HepG2 (cell line): ENCODE measurements around the gene C1QTNF1. TPM values are rescaled to one million over a fixed set of nuclear protein-coding genes. Genes with fewer than 3 reads are reported as not detected.

ENCODE experiments used
- ATAC-seq: fragments of 200-7000 bp; cut with Tn5 transposase; 3 replicates; pipeline ENCODE4 v1.9.1; 2020; ENCODE audit warnings: mild to moderate bottlenecking, moderate library complexity
- BruUV-seq: library from RNA; stranded (reverse); fragments of 400-500 nt; replicated peaks from 2 replicates; lab custom pipeline; 2021; lab: Mats Ljungman, UMichigan
- CTCF ChIA-PET: fragments of 300-600 bp; formaldehyde crosslinking; extraction: SDS; loops from one replicate; lab custom pipeline; 2021; ENCODE audit warnings: low total read pairs, inconsistent platforms, low intra/inter-chr PET ratio; lab: Yijun Ruan, JAX
- POLR2A ChIA-PET: fragments of 350-600 bp; sonication (Branson Sonifier 250); formaldehyde crosslinking; loops from one replicate; lab custom pipeline; 2020; ENCODE audit warnings: antibody characterized with exemption, inconsistent platforms; lab: Yijun Ruan, JAX
- DNase-seq: peaks from one replicate; pipeline ENCODE4 v3.0.0-alpha.2; 2015; ENCODE audit warnings: low spot score
- FAIRE-seq: peaks from 3 replicates; lab custom pipeline; 2011; peaks lifted over from hg19 to GRCh38; lab: Jason Lieb, UNC
- H2AFZ ChIP-seq: one replicate; pipeline ENCODE4 v1.6.1; 2011; ENCODE audit warnings: low read length, inconsistent platforms
- H3K27ac ChIP-seq: fragments of 300-600 bp; 3 replicates; pipeline ENCODE4 v1.8.0; 2011; ENCODE audit warnings: mixed run types, mild to moderate bottlenecking, mixed read lengths, low read length, inconsistent platforms; ENCODE audit not compliant: insufficient read depth; ENCODE audit errors: extremely low read length
- H3K27me3 ChIP-seq, 2 experiments: fragments of 200-600 bp in 1 of 2; 2 replicates in 1 of 2; 3 replicates in 1 of 2; pipeline versions ENCODE4 v1.6.0 to v1.8.0; 2011; ENCODE audit warnings: low read length in 2 of 2, mild to moderate bottlenecking in 2 of 2, moderate library complexity in 2 of 2, inconsistent platforms in 1 of 2; ENCODE audit not compliant: insufficient read depth in 2 of 2, control insufficient read depth in 1 of 2
- H3K36me3 ChIP-seq, 2 experiments: fragments of 200-600 bp in 1 of 2; replicated peaks in 1 of 2; 2 replicates in 1 of 2; 3 replicates in 1 of 2; pipeline versions ENCODE4 v1.5.1 to v1.8.0; 2011; ENCODE audit warnings: low read length in 2 of 2, inconsistent platforms in 1 of 2; ENCODE audit not compliant: insufficient read depth in 2 of 2, control insufficient read depth in 1 of 2
- H3K4me1 ChIP-seq: 2 replicates; pipeline ENCODE4 v1.5.1; 2012; ENCODE audit warnings: low read length, inconsistent platforms; ENCODE audit not compliant: insufficient read depth
- H3K4me2 ChIP-seq: 2 replicates; pipeline ENCODE4 v1.6.0; 2011; ENCODE audit warnings: low read depth, low read length, inconsistent platforms
- H3K4me3 ChIP-seq, 3 experiments: fragments of 200-600 bp in 1 of 3; sonication (generic), shearing (Covaris generic) in 1 of 3; replicated peaks in 1 of 3; 2 replicates each; pipeline ENCODE4 v1.5.1; 2011 to 2016; ENCODE audit warnings: low read length in 3 of 3, inconsistent platforms in 2 of 3, low read depth in 2 of 3, mild to moderate bottlenecking in 2 of 3, control low read depth in 1 of 3, mixed read lengths in 1 of 3; ENCODE audit not compliant: insufficient read depth in 1 of 3
- H3K79me2 ChIP-seq: one replicate; pipeline ENCODE4 v1.6.1; 2011; ENCODE audit warnings: low read length, inconsistent platforms; ENCODE audit not compliant: insufficient read depth
- H3K9ac ChIP-seq: 2 replicates; pipeline ENCODE4 v1.6.0; 2011; ENCODE audit warnings: mild to moderate bottlenecking, low read depth, low read length, inconsistent platforms; ENCODE audit not compliant: insufficient read depth
- H3K9me3 ChIP-seq: 2 replicates; pipeline ENCODE4 v1.5.1; 2012; ENCODE audit warnings: mild to moderate bottlenecking, low read length
- H4K20me1 ChIP-seq: 2 replicates; pipeline ENCODE4 v1.6.0; 2011; ENCODE audit warnings: inconsistent platforms, mild to moderate bottlenecking, low read length, moderate library complexity; ENCODE audit not compliant: insufficient read depth
- GABPA ChIP-seq, 2 experiments: IDR thresholded peaks; 2 replicates each; pipeline ENCODE4 v1.6.1; 2011 to 2016; ENCODE audit warnings: low read depth in 2 of 2, low read length in 1 of 2, missing biosample characterization in 1 of 2, missing genetic modification characterization in 1 of 2
- HMGA1 ChIP-seq: sonication (generic); formaldehyde crosslinking; conservative IDR thresholded peaks from 2 replicates; pipeline ENCODE4 v1.4.0; 2020; ENCODE audit warnings: missing genetic modification reagents
- HNF4A ChIP-seq: sonication (generic); formaldehyde crosslinking; IDR thresholded peaks from 2 replicates; pipeline ENCODE4 v1.4.0; 2020; ENCODE audit warnings: missing genetic modification reagents
- JUNB ChIP-seq: sonication (generic); formaldehyde crosslinking; IDR thresholded peaks from 2 replicates; pipeline ENCODE4 v1.8.0; 2022; ENCODE audit warnings: missing genetic modification reagents, mild to moderate bottlenecking, borderline replicate concordance
- SNAI1 ChIP-seq: sonication (generic); formaldehyde crosslinking; IDR thresholded peaks from 2 replicates; pipeline ENCODE4 v1.5.0; 2020; ENCODE audit warnings: mild to moderate bottlenecking, missing genetic modification reagents, borderline replicate concordance
- ZNF549 ChIP-seq: sonication (generic); formaldehyde crosslinking; IDR thresholded peaks from 2 replicates; pipeline ENCODE4 v1.5.0; 2020; ENCODE audit warnings: missing genetic modification reagents
- WGBS: methylation state at CpG from one replicate; pipeline ENCODE4 v1.1.6; 2017; ENCODE audit warnings: low lambda C conversion rate; 5-methylcytosine and 5-hydroxymethylcytosine counted together
- in situ Hi-C: cut with HindIII; loops from 2 replicates; pipeline ENCODE4 v1.10.0; 2017; ENCODE audit warnings: low pct_unique_long_range_greater_than_20kb; ENCODE audit not compliant: extremely low pct_ligation_motif_present
- intact Hi-C: fragments of 100-400 bp; cut with micrococcal nuclease; formaldehyde crosslinking; loops from one replicate; pipeline ENCODE4 v1.10.0; 2022; ENCODE audit not compliant: unreplicated experiment
- polyA plus RNA-seq, 8 experiments: library from polyadenylated mRNA; depleted of rRNA in 3 of 8; stranded (reverse) in 7 of 8; unstranded in 1 of 8; fragments of >200 nt; fragmentation: Illumina TruSeq in 4 of 8; extraction: Trizol in 4 of 8; gene quantifications; 2 replicates each; pipeline versions ENCODE4 v1.2.1 to v1.2.3, GENCODE V29; 2011 to 2016; ENCODE audit warnings: low read depth in 4 of 8, missing spikeins in 1 of 8, mixed read lengths in 1 of 8; ENCODE audit not compliant: insufficient read depth in 1 of 8
- total RNA-seq, 5 experiments: library from RNA; depleted of rRNA; stranded (reverse); fragments of >200 nt; fragmentation: Illumina TruSeq; extraction: Trizol; gene quantifications; 2 replicates each; pipeline ENCODE4 v1.2.3, GENCODE V29; 2016; ENCODE audit warnings: low read depth in 1 of 5

Gene C1QTNF1
- total and polyA plus RNA-seq, 2 of the 13 experiments (the other 11 are each of a cell fraction or from before 2014, with no cell fraction given): 0.18 to 0.86 TPM

DNA sequence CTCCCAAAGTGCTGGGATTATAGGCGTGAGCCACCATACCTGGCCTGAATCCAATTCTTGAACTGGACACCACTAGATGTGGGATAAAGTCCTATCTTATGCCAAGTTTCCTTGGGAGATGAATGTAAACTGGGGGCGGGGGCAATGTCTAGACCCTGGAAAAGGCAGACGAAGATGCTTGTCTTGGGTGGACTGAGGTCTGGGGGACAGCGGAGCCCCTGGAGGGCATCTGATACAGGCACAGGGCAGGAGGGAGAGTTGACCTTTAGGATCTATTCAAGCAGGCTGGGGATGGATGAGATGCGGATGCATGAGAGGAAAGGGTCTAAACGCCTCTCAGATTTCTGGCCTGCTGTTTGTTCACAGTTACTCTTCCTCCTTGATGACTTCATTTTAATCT, 11.7 kb downstream of the C1QTNF1 start:
- Histone ChIP-seq H4K20me1 (no peaks in the 10 kb centered on the region), H3K27ac (no peak overlapping the region), H2AFZ (no peak overlapping the region), H3K36me3 (no peaks in the 10 kb centered on the region), H3K4me3 (no peak overlapping the region), H3K9me3 (no peaks in the 10 kb centered on the region), H3K27me3 (peaks cover 10 to 49% of the 10 kb centered on the region in 2 experiments; a peak in 4 of 5 replicates), H3K9ac (no peak overlapping the region), H3K4me1 (peaks cover 22% of the 10 kb centered on the region), H3K4me2 (no peak overlapping the region), H3K79me2 (no peaks in the 10 kb centered on the region)
- POLR2A ChIA-PET: interaction anchor here (8.8 kb wide), 1 partner anchor 9 kb away, joined by 127 read pairs; no protein-coding TSS in a partner anchor
- no peak for FAIRE-seq
- BruUV-seq: no TSS peak
- intact Hi-C loops (no loop called here), in situ Hi-C loops (no loop called here)
- 66% methylated on average over 6 of the region's 6 CpGs for WGBS
- CTCF ChIA-PET: no interaction called here
- ATAC-seq: no peak
- no peak for TF ChIP-seq JUNB (CRISPR knock-in tag)
- DNase-seq: no peak

DNA sequence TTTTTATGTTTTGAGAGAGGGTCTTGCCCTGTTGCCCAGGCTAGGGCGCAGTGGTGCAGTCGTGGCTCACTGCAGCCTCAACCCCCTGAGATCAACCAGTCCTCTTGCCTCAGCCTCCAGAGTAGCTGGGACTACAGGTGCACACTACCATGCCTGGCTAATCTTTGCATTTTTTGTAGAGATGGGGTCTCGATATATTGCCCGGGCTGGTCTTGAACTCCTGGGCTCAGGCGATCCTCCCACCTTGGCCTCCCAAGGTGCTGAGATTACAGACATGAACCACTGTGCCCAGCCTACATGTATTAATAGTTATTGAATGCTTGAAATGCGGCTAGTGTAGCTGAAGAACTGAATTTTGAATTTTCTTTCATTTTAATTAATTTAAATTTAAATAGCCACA, 12.2 kb downstream of the C1QTNF1 start:
- peaks cover 21% of the 10 kb centered on the region for H3K4me1 ChIP-seq
- no peak overlapping the region for H3K4me2 ChIP-seq
- H3K79me2 ChIP-seq: no peaks in the 10 kb centered on the region
- H3K36me3 ChIP-seq: no peaks in the 10 kb centered on the region
- no peaks in the 10 kb centered on the region for H4K20me1 ChIP-seq
- no peak for DNase-seq
- H3K9ac ChIP-seq: no peak overlapping the region
- FAIRE-seq: no peak
- WGBS: 63% methylated on average over 6 of the region's 6 CpGs
- peaks cover 12 to 53% of the 10 kb centered on the region in 2 experiments; a peak in 4 of 5 replicates for H3K27me3 ChIP-seq
- TF ChIP-seq GABPA (IDR thresholded peaks at IDR 0.05; ENCODE audit: low read depth, low read length) (no peak), GABPA (CRISPR knock-in tag; IDR thresholded peaks at IDR 0.05; ENCODE audit: low read depth) (no peak), HMGA1 (CRISPR knock-in tag) (no peak), SNAI1 (no peak), HNF4A (no peak), ZNF549 (CRISPR knock-in tag) (no peak)
- TF ChIP-seq, all 625 proteins: peak for 0
- H3K9me3 ChIP-seq: no peaks in the 10 kb centered on the region
- ChIA-PET POLR2A (interaction anchor here (8.8 kb wide), 1 partner anchor 9 kb away, joined by 127 read pairs; no protein-coding TSS in a partner anchor), CTCF (no interaction called here)
- BruUV-seq: no TSS peak
- H2AFZ ChIP-seq: no peak overlapping the region
- no peak overlapping the region for H3K27ac ChIP-seq
- ATAC-seq: no peak
- intact Hi-C loops (no loop called here), in situ Hi-C loops (no loop called here)
- no peak overlapping the region for H3K4me3 ChIP-seq
